MM.1S (cell line): ENCODE results near the gene MEG3.

Experiments used
- CTCF ChIP-seq: fragments of 300-600 bp; sonication (generic); IDR thresholded peaks from 2 replicates; pipeline ENCODE4 v1.5.1; 2016; ENCODE audit warnings: antibody characterized with exemption, low read length, mixed read lengths
- EZH2 ChIP-seq: fragments of 300-600 bp; sonication (generic); optimal IDR thresholded peaks from 2 replicates; pipeline ENCODE3; 2017; ENCODE audit warnings: low read depth, mild to moderate bottlenecking, antibody characterized with exemption, low read length, mixed read lengths
- EZH2phosphoT487 ChIP-seq: fragments of 300-600 bp; sonication (generic); IDR thresholded peaks from 2 replicates; pipeline ENCODE4 v1.6.1; 2018; ENCODE audit warnings: antibody characterized with exemption, low read length

- no peak for TF ChIP-seq EZH2
- TF ChIP-seq CTCF: no peak
- TF ChIP-seq EZH2phosphoT487: no peak
Measured at GRCh38 chr14:100835548-100836310, 9.8 kb downstream of the MEG3 start.
